KBM-7 (cell line): ENCODE measurements around the gene CHST13.

Experiments used
- DNase-seq: peaks from one replicate; pipeline ENCODE4 v3.0.0-alpha.2; 2015
- in situ Hi-C: fragments of 300-500 bp; cut with MboI; formaldehyde crosslinking; loops from 2 replicates; pipeline ENCODE4 v1.14.3; 2020; ENCODE audit warnings: low sequenced_read_pairs, low pct_unique_long_range_greater_than_20kb, mixed read lengths

Gene CHST13

GRCh38 chr3:126549861-126550487, 26.0 kb downstream of the CHST13 start:
- no peak for DNase-seq
- in situ Hi-C loops: no loop called here

DNA sequence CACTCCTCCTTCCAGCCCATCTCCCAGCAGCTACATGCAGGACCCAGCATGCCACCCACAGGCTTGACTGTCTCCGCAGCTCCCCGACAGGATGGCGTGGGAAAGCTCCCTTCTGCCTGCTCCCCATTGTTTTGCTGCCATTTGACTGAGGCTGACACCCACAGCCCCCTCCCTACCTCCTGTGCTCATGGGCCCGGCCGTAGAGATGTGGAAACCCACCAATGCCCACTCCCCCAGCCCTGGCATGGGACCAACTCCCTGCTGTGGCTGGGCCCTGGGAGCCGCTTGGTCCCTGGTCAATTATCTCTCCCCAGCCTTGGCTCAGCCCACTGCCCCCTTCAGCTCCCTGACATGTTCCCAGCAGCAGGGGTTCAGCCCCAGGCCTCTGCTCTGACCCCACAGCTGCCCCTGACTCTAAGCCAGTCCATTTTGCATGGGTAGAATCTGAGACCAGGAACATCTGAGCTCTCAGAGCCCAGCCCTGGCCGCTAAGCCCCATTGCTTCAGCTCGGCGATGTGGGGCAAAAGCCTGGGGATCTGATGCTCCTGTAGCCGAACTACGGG, 26.6 kb downstream of the CHST13 start:
- DNase-seq: no peak
- in situ Hi-C loops: no loop called here

DNA sequence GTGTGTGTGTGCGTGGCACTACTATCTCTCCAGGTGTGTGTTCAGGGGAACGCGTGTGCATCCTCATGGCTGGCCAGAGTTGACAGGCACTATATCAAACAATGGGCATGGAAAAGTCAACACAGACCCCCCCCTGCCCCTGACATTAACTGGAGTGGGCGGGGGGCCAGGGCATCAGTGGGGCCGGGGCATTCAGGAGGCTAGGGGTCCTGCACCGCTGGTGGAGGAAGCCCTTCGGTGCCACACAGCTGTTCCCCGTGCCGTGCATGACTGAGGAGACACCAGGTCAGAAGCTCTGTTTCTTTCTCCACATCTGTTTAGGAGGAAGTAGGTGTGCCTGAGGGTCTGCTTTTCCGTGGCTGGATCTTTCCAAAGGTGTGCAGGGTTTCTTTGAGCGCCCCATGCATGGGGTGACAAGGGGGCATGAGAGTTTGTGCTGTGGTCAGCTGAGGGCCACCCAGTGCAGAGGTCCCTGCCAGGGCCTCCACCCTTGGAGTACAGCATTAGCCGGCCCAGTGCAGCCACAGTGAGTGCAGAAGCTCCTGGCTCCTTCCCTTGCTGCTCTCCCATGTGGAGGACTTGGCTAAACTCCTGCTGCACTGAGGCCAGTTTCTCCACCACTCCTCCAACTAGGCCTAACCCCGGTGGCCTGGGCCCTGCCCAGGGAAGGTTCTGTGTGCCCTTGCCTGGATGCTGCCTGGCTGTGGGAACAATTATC, 27.3 kb downstream of the CHST13 start:
- DNase-seq: no peak
- in situ Hi-C loops: no loop called here

GRCh38 chr3:126551839-126552687, 28.1 kb downstream of the CHST13 start:
- no peak for DNase-seq
- in situ Hi-C loops: no loop called here

DNA sequence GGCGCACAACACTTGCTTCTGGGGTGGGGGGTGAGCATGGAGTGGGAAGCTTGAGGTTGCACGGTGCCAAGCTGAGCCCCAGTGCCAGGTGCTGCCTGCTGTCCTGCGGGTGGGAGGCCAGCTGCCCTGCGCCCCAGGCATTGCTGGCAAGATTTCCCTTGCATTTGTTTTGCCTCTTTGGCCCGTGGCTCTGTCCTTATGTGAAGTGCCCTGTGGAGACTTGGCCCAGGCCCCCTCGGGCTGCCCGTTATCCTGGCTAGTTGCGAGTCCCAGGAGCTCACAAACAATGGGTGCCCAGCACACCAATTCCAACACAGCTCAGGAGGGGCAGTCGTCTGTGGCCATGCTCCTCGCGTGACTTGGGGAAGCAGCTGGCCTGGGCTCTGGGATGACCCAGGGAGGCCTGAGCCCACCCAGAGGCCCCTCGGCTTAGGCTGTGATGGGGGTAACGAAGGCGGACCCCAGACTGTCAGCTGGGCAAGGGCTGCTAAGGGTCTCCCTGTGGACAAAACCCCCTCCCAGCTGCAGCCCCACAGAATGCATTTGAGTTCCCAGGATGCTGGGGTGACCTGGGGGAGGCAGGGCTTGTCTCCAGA, 28.8 kb downstream of the CHST13 start:
- in situ Hi-C loops: no loop called here
- no peak for DNase-seq

DNA sequence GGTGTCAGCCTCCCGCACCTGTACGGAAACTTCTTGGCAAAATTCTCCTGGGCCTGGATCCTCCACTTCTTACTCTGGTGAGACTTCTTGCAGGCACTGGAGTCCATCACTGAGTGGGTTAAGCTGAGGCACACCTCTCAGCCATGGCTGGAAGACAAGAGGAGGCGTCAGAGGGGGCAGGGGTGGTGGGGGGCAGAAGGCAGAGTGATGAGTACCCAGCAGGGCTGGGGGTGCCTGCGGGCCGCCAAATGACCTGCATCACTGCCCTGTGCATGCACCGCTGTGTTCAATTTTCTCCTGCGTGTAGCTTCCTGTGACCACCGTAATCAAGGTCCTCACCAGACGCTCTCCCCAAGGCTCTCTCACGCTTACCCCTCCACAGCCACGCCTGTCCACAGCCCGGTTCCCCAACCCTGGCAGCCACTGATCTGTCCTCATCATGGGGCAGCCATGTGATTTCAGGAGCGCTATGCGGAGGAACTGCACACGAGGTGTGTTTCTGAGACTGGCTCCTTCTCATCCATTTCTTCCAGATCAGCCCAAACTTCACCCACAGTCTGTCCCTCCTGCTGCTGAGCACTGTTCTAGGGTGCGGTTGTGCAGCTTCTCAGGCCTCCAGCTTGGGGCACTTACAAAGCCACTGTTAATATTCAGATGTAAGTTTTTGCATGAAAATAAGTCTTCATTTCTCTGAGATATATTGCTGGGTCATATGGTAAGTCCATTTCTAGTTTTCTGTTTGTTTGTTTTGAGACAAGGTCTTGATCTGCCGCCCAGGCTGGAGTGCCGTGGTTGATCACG, 29.5 kb downstream of the CHST13 start:
- in situ Hi-C loops: no loop called here

GRCh38 chr3:126554560-126555525, 30.9 kb downstream of the CHST13 start:
- DNase-seq: no peak
- in situ Hi-C loops: no loop called here

More for the DNA sequence above, 29.5 kb downstream of the CHST13 start:
- no peak for DNase-seq

DNA sequence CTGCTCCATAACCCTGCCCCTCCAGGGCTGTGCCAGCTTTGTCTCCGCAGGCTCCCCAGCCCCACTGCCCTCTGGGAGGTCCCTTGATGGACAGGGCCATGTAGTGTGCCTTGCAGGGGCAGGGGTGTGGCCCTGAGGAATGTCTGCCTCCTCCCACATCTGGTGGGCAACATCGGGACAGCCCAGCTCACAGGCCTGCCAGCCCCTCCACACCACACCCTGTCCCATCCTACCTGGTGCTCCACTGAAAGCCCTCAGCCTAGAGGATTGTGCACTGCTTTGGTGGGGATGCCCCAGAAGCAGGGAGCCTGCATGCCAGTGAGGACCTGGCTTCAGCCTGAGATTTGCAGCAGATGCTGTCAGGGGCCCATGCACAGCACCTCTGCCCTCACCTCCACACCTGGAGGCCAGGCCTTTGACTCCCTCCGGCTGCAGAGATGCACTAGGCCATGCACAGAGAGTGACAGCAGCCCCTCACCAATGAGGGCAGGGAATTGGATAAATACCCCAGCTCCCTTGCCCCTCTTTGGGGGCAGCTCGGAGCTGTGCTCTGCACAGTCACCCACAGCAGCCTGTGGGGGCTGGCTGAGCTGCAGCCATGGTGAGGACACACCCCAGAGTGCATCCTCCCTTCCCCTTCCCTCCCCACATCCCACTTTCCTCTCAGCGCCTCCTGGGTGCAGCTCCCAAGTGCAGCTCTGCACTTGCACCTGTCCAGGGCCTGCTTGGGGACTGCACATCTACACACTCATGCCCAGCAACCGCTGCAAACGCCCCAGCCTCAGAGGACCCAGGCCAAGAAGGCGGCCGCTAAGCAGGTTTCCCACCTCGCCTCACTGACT, 32.1 kb downstream of the CHST13 start:
- in situ Hi-C loops: no loop called here
- no peak for DNase-seq

- in situ Hi-C loops: no loop called here
- no peak for DNase-seq
Observed at GRCh38 chr3:126556637-126557414, 32.9 kb downstream of the CHST13 start.

DNA sequence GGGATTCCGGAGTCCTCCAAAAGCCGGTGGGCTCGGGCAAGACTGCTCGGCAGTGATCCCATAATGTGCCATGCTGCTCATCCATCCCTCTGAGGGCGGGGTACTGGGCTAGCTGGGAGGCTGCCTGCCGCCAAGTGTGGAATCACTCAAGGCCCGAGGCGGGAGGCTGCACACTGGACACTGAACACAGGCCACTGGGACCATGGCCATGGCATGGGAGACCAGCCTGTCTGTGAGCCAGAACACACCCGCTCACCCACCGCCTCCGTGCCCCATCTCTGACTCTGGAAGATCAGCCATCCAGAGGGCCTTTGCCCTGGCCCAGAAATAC, 33.4 kb downstream of the CHST13 start:
- DNase-seq: no peak
- in situ Hi-C loops: no loop called here

DNA sequence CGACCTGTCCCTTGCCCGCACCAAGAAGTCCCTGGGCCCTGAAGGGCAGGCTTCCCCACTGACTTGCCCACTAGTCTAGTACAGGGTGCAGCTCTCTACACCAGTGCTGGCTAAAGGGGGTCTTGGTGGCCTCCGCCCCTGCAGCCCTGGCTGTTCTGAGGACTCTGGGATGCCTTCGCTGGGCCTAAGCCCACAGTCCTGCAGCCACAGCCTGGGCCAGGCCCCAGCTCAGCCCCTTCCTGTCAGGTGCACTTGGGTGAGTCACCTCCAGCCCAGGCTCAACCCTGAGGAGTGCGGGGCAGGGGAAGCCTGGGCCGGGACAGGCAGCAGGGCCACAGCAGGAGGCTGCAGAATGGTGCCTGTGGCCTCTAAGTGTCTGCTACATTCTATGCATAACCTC, 33.8 kb downstream of the CHST13 start:
- in situ Hi-C loops: no loop called here
- no peak for DNase-seq

DNA sequence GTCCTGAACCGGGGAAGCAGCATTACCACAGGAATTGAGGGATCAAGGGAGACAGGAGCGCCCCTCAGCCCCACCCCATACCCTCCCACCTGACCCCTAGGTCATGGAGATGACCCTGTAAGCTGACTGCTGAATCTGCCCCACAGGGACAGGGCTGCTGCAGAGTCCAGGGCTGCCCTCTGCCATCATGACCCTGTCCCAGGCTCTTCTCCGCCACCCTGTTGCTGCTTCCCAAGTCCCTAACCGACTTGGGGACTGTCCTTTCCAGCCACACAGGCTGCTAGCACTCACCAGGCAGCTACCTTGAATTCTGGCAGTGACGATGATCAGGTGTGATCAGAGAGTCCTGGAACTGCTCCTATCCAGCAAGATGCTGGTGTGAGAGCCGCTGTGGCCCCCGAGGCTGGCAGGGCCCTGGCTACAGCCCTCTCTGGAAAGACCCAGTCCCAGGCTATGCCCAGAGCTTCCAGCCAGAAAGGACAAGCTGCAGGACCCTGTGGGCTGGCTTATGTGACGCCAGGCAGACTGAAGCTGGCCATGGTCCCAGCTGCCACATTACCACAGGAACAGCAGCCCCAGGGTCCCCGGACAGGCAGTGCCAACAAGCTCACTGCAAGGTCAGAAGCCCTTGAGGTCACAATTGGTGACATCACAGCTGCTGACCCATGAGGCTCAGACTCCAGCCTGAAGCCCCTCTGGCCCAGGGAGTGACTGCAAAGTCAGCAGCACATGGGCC, 34.5 kb downstream of the CHST13 start, which contains the start of gene C3orf22:
Gene C3orf22 (minus strand): TSS at position 597 of the 736 bp plus-strand sequence. CDS start 5,542 bp downstream, outside the sequence.
- in situ Hi-C loops: no loop called here
- no peak for DNase-seq

DNA sequence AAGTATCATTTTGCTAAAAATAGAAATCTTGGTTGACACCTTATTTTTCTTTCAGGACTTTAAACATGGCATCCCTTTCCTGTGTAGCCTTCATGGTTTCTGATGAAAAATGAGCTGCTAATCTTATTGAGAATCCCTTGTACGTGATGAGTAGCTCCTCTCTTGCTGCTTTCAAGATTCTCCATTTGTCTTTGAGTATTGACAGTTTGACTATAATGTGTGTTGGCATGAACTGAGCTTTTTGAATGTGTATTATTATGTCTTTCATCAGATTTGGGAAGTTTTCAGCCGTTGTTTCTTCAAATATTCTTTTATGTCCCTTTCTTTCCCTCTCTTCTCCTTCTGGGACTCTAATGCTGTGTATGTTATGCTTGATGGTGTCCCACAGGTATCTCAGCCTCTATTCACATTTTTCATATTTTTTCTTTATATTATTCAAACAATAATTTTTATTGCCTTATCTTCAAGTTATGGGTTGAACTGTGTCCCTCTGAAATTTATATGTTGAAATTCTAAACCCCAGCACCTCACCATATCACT, 38.9 kb downstream of the CHST13 start:
- in situ Hi-C loops: no loop called here
- no peak for DNase-seq

- in situ Hi-C loops: no loop called here
Observed at GRCh38 chr3:126567696-126568438, 43.9 kb downstream of the CHST13 start.

More at GRCh38 chr3:126567696-126568438, 43.9 kb downstream of the CHST13 start:
- DNase-seq: no peak
